Thymus (tissue), 11 donors: ENCODE measurements around the gene PNKD. TPM values are rescaled to one million over a fixed set of nuclear protein-coding genes. Genes with fewer than 3 reads are reported as not detected.

Experiments used
- DNase-seq, 9 donors: peaks; one replicate each; pipeline ENCODE4 v3.0.0-alpha.2; 2013; ENCODE audit warnings: low spot score in 9 of 9, low read depth in 6 of 9, missing footprints in 1 of 9
- H3K27ac ChIP-seq, 2 donors: one replicate each; pipeline ENCODE4 v1.5.1; 2013; ENCODE audit warnings: control low read depth in 1 of 2, low read depth in 1 of 2, low read length in 1 of 2, mild to moderate bottlenecking in 1 of 2, moderate library complexity in 1 of 2
- H3K27me3 ChIP-seq, 2 donors: one replicate each; pipeline ENCODE4 v1.5.1; 2013; ENCODE audit warnings: low read length in 1 of 2; ENCODE audit not compliant: control insufficient read depth in 2 of 2, insufficient read depth in 1 of 2
- H3K36me3 ChIP-seq, 2 donors: one replicate each; pipeline ENCODE4 v1.5.1; 2013; ENCODE audit warnings: low read length in 1 of 2, mild to moderate bottlenecking in 1 of 2, moderate library complexity in 1 of 2; ENCODE audit not compliant: control insufficient read depth in 2 of 2, insufficient read depth in 2 of 2
- H3K4me1 ChIP-seq, 2 donors: one replicate each; pipeline ENCODE4 v1.5.1; 2013; ENCODE audit warnings: low read length in 2 of 2; ENCODE audit not compliant: control insufficient read depth in 2 of 2, insufficient read depth in 2 of 2
- H3K4me3 ChIP-seq, 2 donors: one replicate each; pipeline ENCODE4 v1.5.1; 2013; ENCODE audit warnings: low read length in 2 of 2, control low read depth in 1 of 2, mild to moderate bottlenecking in 1 of 2
- H3K9me3 ChIP-seq, 2 donors: one replicate each; pipeline ENCODE4 v1.5.1; 2013; ENCODE audit warnings: low read length in 1 of 2, mild to moderate bottlenecking in 1 of 2; ENCODE audit not compliant: control insufficient read depth in 2 of 2, insufficient read depth in 1 of 2
- WGBS: extraction: QIAGEN DNeasy Blood & Tissue Kit; methylation state at CpG from one replicate; pipeline ENCODE4 v1.1.7; 2013; 5-methylcytosine and 5-hydroxymethylcytosine counted together
- polyA plus RNA-seq: library from polyadenylated mRNA; stranded (reverse); fragments of 200-250 nt; gene quantifications from one replicate; pipeline ENCODE4 v1.2.3, GENCODE V29; 2013
- total RNA-seq: library from RNA; stranded (reverse); fragments of 120-200 nt; gene quantifications from one replicate; pipeline ENCODE4 v1.2.4, GENCODE V29; 2013
- donor health status: healthy.

The PNKD gene
- total and polyA plus RNA-seq, 2 donors = 61.9 to 76.1 TPM

DNA sequence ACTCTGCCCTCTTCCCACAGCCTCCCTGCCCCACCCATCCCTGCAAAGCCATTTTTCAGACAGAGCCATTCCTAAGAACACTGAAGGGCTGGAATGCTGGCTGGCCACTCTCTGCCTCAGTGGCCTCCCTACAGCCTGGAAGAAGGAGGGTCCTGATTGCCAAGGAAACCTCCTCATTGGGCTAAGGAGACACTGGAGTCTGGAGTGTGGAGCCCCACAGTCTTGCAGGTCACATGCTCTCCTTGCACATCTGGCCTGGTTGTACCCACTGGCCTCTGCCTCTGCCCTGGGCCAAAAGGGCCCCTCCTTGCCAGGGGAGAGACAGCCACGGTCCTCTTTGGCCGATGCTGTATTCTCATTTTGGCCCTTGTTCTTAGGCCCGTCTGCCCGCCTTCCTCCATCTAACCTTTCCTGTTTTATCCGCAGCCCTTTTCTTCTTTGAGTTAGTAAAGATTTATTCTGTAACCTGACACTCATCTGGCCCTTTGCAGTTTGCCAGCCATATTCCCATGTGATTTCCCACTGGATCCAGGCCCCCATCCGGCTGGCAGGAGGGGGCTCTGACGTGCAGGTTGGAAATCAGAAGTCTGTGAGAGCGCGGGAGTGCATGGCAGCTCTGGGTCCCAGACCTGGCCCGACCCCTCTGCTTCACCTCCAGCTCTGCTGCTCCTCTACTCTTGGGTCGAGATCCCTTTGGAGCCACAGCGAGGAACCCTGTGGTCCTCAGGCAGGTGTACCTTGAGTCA, 75.3 kb downstream of the PNKD start:
- Histone ChIP-seq H3K27me3 (no peaks in the 10 kb centered on the region), H3K4me1 (no peaks in the 10 kb centered on the region), H3K36me3 (no peaks in the 10 kb centered on the region), H3K9me3 (peaks cover 0 to 7% of the 10 kb centered on the region in 2 donors), H3K27ac (no peak overlapping the region), H3K4me3 (no peak overlapping the region)
- DNase-seq = no peak
- WGBS = 98% methylated on average over 12 of the region's 12 CpGs

DNA sequence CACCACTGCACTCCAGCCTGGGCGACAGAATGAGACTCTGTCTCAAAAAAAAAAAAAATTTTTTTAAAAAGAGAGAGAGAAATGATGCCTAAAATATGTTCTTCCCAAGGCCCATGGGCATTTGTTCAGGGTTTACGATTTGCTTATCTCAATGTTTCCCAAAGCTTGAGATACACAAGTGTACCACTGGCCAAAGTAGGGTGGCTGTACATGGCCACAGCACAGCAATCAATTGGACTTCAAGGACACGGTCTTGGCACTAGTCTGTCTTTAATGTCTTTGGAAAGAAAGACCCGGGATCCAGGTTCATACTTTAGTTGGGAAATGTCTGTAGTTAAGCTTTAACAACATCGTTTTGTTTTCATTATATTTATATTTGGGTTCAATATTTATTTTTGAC, 76.9 kb downstream of the PNKD start:
- peaks cover 0 to 14% of the 10 kb centered on the region in 2 donors for H3K9me3 ChIP-seq
- H3K27ac ChIP-seq = no peak overlapping the region
- no peaks in the 10 kb centered on the region for H3K36me3 ChIP-seq
- WGBS = 98% methylated on average over 5 of the region's 5 CpGs
- H3K27me3 ChIP-seq = no peaks in the 10 kb centered on the region
- no peak overlapping the region for H3K4me3 ChIP-seq
- no peak for DNase-seq
- H3K4me1 ChIP-seq = no peaks in the 10 kb centered on the region

DNA sequence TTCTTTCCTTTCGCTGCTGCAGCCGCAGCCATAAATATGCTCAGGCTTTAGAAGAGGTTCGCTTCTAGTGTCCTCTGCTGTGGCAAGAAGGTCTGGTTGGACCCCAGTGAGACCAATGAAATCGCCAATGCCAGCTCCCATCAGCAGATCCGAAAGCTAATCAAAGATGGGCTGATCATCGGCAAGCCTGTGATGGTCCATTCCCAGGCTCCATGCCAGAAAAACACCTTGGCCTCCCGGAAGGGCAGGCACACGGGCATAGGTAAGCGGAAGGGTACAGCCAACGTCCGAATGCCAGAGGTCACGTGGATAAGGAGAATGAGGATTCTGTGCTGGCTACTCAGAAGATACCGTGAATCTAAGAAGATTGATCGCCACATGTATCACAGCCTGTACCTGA, 83.7 kb downstream of the PNKD start:
- H3K27ac ChIP-seq = no peak overlapping the region
- WGBS = 90% methylated on average over 14 of the region's 14 CpGs
- peaks cover 0 to 14% of the 10 kb centered on the region in 2 donors for H3K9me3 ChIP-seq
- H3K4me1 ChIP-seq = peaks cover 0 to 9% of the 10 kb centered on the region in 2 donors
- no peak overlapping the region for H3K4me3 ChIP-seq
- no peaks in the 10 kb centered on the region for H3K36me3 ChIP-seq
- H3K27me3 ChIP-seq = no peaks in the 10 kb centered on the region
- DNase-seq = no peak

DNA sequence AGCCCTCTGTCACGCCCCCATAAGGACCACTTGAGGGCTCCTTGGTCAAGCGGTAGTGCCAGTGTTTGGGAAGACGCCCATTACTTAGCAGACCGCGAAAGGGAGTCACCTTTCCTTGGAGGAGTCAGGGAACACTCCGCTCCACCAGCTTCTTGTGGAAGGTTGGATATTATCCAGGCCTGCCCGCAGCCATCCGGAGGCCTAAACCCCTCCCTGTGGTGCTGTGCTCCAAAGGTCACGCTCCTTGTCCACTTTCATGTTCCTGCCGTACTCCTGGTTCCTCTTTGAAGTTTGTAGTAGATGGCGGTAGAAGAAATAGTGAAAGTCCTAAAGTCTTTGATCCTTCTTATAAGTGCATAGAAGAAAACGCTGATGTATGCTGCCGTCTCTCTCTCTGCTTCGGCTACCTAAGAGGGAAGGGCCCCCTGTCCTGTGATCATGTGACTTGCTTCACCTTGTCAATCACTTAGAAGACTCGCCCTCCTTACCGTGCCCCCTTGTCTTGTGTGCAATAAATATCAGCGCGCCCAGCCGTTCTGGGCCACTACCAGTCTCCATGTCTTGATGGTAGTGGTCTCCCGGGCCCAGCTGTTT, 84.6 kb downstream of the PNKD start:
- Histone ChIP-seq H3K4me1 (peaks cover 0 to 11% of the 10 kb centered on the region in 2 donors), H3K4me3 (no peak overlapping the region), H3K27me3 (no peaks in the 10 kb centered on the region), H3K27ac (no peak overlapping the region), H3K9me3 (peaks cover 0 to 10% of the 10 kb centered on the region in 2 donors), H3K36me3 (no peaks in the 10 kb centered on the region)
- no peak for DNase-seq
- 92% methylated on average over 20 of the region's 20 CpGs for WGBS

DNA sequence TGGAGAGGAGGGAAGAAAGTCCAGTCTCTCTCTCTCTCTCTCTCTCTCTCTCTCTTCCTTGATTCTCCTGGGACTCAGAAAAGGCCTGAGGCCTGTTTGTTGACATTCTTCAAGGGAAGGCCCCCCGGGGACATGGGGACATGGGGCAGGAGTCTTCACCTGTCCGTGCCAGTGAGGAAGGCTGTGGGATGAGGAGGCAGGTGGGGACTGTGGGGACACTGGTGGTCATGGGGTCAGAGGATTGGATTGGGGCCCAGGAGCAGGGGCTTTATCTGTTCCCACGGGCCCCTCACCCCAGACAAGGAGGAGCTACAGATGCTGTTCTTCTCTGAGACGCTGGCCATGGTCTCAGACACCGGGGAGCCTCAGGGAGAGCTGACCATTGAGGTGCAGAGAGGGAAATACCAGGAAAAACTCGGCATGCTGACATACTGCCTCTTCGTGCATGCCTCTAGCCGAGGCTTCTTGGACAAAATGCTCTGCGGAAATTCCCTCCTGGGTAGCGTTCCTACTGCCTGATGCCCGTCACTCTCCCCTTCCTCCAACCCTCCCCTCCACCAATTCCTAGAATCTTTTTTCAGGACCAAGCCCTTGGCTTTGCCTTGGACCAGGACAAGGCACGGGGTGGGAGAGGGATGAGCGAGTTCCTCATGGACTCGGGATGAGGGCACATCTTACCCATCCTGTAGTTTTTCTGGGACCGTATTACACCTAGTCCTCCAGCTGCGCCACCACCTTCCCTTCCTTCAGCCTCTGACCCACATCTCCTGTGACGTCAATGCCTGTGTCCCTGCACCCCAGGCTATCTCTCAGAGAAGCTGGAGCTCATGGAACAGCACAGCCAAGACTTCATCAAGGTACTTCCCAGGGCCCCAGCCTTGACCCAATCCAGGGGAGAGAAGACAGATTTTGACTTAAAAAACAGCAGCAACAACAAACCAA, 87.2 kb downstream of the PNKD start:
- H3K27me3 ChIP-seq = no peaks in the 10 kb centered on the region
- no peaks in the 10 kb centered on the region for H3K9me3 ChIP-seq
- H3K4me3 ChIP-seq = no peak overlapping the region
- 92% methylated on average over 17 of the region's 17 CpGs for WGBS
- H3K4me1 ChIP-seq = peaks cover 0 to 11% of the 10 kb centered on the region in 2 donors
- no peak overlapping the region for H3K27ac ChIP-seq
- DNase-seq = no peak
- H3K36me3 ChIP-seq = no peaks in the 10 kb centered on the region

DNA sequence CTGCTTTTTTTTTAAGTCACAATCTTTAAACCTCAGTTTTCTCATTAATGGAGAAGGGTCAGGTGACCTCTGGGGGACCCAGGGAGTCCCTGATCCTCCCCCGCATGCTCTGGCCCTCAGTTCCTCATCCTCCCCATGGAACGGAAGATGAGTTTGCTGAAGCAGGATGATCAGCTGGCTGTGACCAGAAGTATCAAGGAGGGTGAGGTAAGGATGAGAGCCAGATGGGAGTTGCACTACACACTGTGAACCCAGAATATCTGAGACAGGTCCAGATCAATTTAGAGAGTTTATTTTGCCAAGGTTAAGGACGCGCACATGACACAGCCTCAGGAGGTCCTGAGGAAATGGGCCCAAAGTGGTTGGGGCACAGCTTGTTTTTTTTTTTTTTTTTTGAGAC, 90.1 kb downstream of the PNKD start:
- no peaks in the 10 kb centered on the region for H3K27me3 ChIP-seq
- no peak overlapping the region for H3K27ac ChIP-seq
- no peaks in the 10 kb centered on the region for H3K9me3 ChIP-seq
- peaks cover 0 to 16% of the 10 kb centered on the region in 2 donors for H3K4me1 ChIP-seq
- no peaks in the 10 kb centered on the region for H3K36me3 ChIP-seq
- DNase-seq = no peak
- WGBS = 94% methylated on average over 4 of the region's 4 CpGs
- H3K4me3 ChIP-seq = no peak overlapping the region

DNA sequence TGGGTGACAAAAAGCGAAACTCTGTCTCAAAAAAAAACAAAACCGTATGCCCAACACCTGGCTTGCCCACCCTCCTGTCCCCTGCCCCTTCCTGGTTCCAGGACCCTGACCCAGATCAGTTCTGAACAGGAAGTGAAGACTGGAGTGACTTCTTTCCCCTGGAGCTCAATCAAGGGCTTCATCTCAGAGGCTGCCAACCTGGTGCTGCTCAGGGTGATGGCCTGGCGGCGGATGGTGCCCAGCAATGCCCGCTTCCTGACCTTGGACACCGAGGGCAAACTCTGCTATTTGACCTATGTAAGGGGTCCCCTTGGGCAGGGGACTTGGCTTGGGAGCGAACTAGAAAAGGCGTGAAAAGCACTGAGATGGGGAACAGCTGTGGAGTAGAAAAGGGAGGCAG, 92.3 kb downstream of the PNKD start:
- Histone ChIP-seq H3K27ac (no peak overlapping the region), H3K27me3 (peaks cover 0 to 5% of the 10 kb centered on the region in 2 donors), H3K4me3 (no peak overlapping the region), H3K9me3 (peaks cover 0 to 11% of the 10 kb centered on the region in 2 donors), H3K4me1 (peaks cover 0 to 16% of the 10 kb centered on the region in 2 donors), H3K36me3 (no peaks in the 10 kb centered on the region)
- no peak for DNase-seq
- 92% methylated on average over 8 of the region's 8 CpGs for WGBS

DNA sequence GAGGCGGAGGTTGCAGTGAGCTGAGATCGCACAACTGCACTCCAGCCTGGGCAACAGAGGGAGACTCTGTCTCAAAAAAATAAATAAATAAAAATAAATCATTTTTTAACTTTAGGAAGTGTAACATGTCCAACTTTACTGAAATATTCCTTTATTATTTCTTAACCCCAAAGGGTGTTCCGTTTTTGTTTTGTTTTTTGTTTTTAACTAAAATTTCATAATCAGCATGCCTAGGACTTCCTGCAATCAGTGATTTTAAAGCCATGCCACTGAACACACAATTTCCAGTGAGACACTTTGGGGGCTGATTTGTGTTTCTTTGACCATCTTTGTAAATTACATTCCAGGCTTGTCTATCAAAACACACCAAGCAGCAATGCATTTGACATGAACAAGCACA, 93.4 kb downstream of the PNKD start:
- Histone ChIP-seq H3K9me3 (peaks cover 0 to 13% of the 10 kb centered on the region in 2 donors), H3K36me3 (no peaks in the 10 kb centered on the region), H3K4me3 (no peak overlapping the region), H3K27ac (no peak overlapping the region), H3K27me3 (peaks cover 0 to 16% of the 10 kb centered on the region in 2 donors), H3K4me1 (peaks cover 0 to 23% of the 10 kb centered on the region in 2 donors)
- DNase-seq = no peak
- WGBS = 95% methylated on average over 3 of the region's 3 CpGs

DNA sequence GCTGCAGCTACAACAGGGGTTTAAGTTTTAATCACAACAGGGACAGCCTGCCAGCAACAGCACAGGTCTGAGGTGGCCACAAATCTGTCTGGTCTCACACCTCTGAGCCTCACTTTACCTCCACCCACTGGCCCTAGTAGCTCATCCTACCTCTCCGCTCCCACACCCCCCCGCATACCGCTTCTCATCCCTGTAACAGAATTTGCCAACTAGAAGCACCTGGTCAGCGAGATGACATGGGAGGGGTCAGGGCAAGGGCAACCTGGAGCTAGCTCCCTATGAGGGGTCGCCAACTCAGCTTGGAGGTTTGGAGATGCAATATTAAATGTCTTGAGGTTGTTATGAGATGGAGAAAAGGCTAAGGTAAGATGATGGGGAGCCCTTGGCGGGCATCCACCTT, 93.9 kb downstream of the PNKD start:
- 80% methylated on average over 6 of the region's 6 CpGs for WGBS
- H3K27me3 ChIP-seq = peaks cover 0 to 19% of the 10 kb centered on the region in 2 donors
- no peak overlapping the region for H3K27ac ChIP-seq

More for the DNA sequence above, 93.9 kb downstream of the PNKD start:
- Histone ChIP-seq H3K9me3 (peaks cover 0 to 13% of the 10 kb centered on the region in 2 donors), H3K36me3 (no peaks in the 10 kb centered on the region), H3K4me1 (peaks cover 0 to 26% of the 10 kb centered on the region in 2 donors), H3K4me3 (no peak overlapping the region)
- DNase-seq = no peak
